HG03457 (cell line): ENCODE results near the gene S1PR4.

ENCODE experiments used
- ATAC-seq: cut with Tn5 transposase; IDR thresholded peaks from one replicate; pipeline ENCODE4 v1.9.1; 2021; ENCODE audit warnings: moderate number of reproducible peaks; ENCODE audit not compliant: unreplicated experiment

Gene S1PR4, protein sequence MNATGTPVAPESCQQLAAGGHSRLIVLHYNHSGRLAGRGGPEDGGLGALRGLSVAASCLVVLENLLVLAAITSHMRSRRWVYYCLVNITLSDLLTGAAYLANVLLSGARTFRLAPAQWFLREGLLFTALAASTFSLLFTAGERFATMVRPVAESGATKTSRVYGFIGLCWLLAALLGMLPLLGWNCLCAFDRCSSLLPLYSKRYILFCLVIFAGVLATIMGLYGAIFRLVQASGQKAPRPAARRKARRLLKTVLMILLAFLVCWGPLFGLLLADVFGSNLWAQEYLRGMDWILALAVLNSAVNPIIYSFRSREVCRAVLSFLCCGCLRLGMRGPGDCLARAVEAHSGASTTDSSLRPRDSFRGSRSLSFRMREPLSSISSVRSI

DNA sequence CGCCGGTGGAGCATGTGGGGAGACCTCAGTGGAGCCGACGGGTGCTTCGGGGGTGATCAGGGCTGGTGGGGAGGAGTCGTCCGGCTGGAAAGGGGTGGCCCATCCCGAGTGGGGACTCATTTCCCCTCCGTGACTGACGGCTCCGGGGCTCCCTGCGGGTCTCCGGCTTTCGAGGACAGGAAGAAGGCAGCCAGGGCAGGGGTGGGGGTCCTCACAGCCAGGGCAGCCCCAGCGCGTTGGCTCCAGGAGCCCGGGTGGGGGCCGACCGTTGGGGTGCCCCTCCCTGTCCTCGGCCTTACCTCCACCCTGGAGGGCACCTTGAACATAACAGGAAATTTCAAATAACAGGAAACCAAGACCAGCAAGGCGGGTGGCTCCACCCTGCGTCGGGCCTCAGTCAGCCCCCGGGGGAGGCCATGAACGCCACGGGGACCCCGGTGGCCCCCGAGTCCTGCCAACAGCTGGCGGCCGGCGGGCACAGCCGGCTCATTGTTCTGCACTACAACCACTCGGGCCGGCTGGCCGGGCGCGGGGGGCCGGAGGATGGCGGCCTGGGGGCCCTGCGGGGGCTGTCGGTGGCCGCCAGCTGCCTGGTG, at the start of gene S1PR4:
Gene S1PR4 (plus strand): TSS at position 393 of the 596 bp plus-strand sequence. CDS start 24 bp downstream, at position 417.
- no peak for ATAC-seq

DNA sequence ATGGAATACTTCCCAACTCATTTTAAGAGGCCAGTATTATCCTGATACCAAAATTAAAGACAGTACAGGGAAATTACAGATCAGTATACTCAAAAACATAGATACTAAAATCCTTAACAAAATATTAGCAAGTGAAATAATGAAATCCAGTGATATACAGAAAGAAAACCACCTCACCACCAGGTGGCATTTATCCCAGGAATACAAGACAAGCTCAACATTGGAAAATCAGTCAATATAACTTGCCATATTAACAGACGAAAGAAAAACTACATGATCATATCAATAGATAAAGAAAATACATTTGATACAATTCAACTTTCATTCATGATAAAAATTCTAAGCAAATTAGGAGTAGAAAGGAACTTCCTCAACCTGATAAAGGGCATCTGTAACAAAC, 49.5 kb upstream of the S1PR4 start:
- ATAC-seq = no peak

DNA sequence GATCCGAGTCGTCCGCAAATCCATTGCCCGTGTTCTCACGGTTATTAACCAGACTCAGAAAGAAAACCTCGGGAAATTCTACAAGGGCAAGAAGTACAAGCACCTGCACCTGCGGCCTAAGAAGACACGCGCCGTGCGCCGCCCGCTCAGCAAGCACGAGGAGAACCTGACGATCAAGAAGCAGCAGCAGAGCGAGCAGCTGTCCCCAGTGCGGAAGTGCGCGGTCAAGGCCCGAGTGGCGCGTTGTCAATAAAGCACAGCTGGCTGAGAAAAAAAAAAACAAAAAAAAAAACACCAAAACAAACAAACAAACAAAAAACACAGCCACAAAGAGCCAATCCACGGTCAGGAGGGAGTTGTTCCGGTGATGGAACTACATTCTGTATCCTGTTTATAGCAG, 47.4 kb upstream of the S1PR4 start:
- ATAC-seq = no peak

DNA sequence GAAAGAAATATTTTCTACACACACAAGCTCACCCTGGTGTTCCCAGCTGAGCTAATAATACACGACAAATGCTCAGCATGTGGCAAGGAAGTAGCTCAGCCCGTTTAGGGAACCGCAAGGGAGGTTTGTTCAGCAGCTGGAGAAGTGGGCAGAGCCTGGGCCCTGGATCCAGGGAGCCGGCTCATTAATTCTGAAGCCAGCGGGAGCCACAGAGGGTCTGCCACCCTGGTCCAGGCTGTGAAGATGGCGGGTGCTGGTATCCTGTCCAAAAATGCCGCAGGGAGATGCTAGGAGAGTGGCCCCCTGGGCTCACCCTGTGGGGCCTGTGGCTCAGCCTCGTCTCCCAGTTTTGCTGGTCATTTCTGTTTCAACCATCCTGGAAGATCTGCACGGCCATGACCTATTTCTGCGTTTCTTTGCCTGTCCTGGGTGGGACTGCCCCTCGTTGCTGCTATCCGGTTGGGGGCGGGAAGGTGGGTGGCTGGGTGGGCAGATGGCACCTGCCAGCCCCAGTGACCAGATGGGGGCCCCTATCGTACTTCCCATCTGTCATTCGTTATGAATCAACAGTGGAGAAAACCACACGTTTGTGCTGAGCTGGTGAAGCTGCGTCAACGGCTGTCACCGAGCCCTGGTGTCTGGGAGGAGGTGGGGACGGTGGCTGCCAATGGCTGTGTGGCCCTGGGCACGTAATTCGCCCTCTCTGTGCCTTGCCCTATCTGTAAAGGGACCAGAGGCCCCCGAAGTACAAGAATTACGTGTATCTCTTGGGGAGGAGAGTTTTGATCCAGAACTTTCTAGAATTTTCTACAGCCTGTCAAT, 45.4 kb upstream of the S1PR4 start:
- peak; percentile 49 for ATAC-seq

DNA sequence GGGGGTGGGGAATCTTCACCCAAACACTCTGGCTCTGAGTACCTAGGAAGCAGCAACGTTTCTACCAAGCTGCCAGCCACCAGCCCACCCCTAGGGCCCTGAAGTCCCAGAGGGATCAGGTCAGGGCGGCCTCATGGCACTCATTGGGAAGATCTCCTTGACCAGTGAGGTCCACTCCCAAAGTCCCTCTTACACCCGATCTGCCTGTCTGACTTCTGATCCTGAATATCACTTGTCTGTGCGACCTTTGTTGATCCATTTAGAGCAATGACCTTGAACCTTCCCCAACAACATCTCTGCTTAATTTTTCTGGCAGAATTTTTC, 44.8 kb upstream of the S1PR4 start:
- no peak for ATAC-seq

DNA sequence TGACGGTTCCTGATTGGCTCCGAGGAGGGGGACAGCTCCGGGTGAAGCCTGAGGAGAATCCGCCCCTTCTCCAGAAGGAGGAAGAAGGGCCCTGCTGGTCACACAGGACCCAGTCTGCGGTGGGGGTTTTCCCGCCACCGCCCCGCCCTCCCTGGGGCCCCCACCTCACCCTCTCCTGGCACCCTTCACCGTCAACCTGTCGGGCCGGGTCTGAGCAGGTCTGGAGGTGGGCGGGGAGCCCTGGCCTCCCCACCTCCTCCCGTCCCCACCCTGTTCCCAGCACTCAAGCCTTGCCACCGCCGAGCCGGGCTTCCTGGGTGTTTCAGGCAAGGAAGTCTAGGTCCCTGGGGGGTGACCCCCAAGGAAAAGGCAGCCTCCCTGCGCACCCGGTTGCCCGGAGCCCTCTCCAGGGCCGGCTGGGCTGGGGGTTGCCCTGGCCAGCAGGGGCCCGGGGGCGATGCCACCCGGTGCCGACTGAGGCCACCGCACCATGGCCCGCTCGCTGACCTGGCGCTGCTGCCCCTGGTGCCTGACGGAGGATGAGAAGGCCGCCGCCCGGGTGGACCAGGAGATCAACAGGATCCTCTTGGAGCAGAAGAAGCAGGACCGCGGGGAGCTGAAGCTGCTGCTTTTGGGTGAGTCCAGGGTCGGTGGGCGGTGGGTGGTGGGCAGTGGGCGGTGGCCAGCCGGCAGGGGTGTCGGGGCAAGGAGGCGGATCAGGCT, 42.4 kb upstream of the S1PR4 start, which contains the start of gene GNA15:
Gene GNA15 (plus strand): TSS at position 73 of the 723 bp plus-strand sequence. CDS start 418 bp downstream, at position 491.
- ATAC-seq = no peak

DNA sequence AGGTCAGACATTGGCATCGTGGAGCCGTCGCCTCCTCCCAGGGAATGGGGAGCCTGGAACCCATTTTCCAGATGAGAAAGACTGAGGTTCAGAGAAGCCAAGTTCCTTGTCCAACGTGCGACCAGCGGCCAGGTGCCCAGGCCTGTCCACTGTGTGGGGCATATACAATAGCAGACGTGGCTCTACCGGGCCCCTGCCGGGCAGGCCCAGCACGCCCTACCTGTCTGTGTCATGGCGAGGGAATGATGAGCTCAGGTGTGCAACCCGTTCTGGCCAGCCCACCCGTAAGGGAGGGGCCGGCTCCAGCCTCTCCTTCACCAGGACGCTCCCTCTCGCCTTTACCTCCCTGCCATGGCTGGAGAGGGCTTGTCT, 41.9 kb upstream of the S1PR4 start:
- ATAC-seq = no peak

DNA sequence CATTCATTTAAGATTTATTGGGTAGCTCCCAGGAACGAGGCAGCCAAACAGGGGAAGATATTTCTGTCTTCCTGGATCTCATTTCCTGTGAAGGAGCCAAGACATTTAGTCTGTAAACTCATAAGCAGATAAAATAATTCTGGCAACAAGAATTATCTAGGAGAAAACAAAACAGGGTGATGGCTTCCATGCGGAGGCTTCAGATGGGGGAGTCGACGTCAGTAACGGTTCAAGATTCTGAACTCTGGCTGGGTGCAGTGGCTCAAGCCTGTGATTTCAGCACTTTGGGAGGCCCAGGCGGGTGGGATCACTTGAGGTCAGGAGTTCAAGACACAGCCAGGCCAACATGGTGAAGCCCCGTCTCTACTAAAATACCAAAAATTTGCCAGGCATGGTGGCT, 41.5 kb upstream of the S1PR4 start:
- ATAC-seq = no peak

DNA sequence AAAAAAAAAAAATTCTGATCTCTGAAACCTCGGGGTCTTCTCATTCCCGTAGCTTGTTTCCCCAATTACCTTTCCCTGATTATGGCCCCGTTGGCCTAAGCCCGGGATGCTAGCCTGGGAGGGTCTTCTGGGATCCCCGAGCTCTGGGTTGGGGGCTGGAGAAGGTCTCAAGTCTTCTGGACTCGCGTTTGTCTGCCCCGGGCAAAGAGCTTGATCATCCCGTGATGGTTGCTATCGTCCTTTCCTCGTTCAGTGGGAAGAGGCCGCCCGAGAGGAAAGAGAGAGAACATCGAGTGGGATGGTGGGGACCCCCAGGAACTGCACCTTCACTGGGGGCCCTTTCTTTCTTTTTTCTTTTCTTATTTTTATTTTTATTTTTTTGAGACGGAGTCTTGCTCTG, 40.3 kb upstream of the S1PR4 start:
- no peak for ATAC-seq

DNA sequence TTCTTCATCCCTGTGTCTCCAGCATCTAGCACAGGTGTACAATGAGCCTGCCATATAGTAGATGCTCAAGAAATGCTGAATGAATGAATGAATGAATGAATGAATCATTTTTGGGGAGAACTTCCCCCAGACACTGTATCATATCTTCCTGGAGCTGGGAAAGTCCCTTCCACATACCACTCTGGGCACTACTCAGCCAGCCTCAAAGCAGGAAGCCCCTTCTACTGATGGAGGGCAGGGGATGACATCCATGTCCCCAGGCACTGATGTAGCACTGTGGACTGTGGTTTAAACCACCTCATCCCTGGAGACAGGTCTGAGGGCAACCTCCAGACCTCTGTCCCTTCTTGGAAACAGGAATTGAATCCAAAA, 37.9 kb upstream of the S1PR4 start:
- ATAC-seq = no peak

DNA sequence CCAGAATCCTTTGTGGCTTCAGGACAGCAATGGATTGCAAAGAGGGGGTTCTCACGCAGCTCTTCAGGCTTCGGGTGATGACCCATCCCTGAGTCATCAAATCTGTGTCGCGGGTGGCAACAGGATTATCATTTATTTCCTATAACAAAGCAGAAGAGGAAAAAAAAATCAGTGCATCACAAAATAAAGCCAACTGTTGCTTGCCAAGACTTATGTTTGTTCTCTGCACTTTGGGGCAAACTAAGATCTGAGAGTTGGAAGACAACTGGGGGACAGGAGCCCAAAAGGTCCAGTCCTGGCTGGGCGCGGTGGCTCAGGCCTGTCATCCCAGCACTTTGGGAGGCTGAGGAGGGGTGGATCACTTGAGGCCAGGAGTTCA, 36.3 kb upstream of the S1PR4 start:
- ATAC-seq = no peak

DNA sequence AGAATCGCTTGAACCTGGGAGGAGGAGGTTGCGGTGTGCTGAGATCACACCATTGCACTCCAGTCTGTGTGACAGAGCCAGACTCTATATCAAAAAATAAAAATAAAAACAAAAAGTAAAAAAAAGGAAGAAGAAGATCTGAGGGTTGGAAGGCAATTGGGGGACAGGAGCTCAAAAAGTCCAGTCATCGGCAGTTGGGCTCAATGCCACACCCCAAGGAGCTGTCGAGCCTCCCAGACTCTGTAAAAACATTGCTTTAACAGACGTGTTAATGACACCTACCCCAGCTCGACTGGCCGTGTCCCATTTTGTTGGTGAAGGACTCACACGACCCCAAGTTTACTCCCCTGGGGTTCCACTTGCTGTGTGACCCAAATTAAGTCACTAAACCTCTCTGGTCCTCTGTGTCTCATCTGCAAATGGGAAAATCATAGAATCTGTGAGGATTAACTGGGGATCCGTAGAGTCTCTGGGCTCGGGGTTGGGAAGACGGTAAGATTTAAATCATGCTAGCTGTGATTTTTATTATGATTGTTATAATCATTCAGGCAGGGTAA, 35.7 kb upstream of the S1PR4 start:
- ATAC-seq = no peak

DNA sequence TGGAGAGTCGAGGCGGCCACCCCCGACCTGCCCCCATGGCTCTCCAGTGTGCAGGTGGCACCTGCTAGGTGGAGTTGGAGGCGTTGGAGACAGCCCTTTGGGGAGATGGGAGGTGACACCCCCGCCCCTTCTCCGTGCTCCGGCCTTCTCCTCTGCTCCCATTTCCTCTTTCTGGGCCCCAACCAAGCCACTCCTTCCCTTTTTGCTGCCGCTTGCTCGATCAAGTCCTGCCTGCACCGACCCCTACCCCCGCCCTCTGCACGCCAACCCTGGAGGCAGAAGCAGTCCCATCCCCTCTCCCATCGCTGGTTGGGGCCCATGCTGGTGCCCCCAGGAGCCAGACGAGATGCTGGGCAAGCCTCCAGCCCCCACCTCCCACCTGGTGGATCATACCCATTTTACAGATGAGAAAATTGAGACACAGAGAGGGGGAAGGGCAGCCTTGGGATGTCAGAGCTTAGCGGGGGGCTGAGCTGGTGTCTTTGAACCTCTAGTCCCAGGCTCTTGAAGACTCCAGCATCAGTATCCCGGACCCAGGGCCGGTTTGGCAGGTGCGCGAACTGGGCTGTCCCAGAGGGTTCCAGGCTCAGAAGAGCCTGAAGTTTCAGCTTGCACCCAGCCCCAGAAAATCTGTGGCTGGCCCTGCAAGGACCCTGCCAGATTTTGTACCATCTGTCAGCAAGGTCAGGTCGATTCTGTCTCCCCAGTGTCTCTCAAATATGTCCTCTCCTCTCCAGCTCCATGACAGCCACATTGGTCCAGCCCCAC, 32.5 kb upstream of the S1PR4 start:
- ATAC-seq = no peak

DNA sequence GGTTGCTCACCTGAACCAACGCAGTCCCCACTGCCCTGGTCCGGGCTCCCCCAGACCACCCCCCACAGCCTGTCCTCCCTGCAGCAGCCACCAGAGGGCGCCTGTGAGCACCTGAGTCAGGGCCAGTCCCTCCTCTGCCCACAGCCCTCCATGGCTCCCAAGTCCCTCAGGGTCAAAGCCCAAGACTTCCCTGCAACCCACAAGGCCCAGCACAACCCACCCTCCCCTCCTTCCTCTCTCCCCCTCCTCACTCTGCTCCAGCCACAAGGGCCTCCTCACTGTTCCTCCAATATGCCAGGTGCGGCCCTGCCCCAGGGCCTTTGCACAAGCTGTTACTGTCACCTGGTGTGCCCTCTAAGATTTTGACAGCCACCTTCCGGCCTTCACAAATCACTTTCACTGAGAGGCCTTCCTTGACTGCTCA, 31.9 kb upstream of the S1PR4 start:
- ATAC-seq = no peak

DNA sequence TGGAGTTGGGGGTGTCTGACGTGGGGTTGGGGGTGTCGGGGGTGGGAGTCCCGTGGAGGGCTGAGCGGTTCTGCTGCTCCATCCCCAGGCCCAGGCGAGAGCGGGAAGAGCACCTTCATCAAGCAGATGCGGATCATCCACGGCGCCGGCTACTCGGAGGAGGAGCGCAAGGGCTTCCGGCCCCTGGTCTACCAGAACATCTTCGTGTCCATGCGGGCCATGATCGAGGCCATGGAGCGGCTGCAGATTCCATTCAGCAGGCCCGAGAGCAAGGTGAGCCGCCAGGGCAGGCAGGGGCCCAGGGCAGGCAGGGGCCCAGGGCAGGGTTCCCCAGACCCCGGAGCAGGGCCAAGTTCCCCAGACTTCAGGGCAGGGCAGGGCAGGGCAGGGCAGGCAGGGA, 30.1 kb upstream of the S1PR4 start:
- ATAC-seq = no peak

DNA sequence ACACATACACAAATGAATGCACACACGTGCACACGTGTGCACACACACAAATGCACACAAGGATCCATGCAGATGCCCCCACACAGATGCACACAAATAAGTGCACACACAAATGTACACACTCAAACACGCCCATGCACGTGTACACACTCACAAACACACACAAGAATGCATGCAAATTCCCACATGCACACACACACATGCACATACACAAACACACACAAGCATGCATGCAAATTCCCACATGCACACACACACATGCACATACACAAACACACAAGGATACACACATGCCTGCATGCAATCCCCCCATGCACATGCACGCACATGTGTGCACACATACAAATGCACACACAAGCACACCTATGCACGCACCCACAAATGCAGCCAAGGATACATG, 29.5 kb upstream of the S1PR4 start:
- ATAC-seq = no peak

DNA sequence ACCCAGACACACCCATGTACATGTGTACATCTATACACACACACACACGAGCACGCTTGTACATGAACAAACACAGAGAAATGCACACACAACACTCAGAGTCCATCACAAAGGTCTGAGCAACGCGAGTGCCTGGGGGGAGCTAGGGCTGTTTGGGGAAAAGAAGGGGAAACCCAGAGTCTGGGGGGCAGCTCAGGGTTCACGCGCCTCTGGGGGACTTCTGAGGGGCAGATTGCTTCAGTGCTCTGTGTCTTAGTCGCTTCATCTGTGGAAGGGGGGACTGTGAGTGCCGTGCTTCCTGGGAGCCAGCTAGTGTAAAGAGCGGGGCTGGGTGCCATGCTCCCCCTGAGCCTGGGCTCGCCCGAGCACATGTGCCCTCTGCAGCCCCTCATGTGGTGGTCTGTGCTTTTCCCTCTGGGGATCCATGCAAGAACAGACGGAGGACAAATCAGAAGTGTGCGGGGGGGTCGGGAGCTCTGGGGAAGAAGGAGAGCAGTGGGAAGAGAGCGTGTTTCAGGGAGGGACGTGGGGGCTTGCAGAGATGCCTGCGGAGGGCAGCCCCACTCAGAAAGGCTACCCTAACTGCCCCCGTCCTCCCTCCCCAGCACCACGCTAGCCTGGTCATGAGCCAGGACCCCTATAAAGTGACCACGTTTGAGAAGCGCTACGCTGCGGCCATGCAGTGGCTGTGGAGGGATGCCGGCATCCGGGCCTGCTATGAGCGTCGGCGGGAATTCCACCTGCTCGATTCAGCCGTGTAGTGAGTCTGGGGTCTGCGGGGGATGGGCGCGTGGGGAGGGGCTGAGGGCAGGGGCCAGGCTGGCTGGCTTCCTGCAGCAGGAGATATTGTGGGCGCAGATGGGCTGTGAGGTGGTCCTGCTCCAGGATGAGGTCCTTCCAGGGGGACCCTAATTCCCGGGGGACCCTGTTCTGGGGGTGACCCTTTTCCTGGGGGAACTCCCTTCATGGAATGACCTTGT, 28.8 kb upstream of the S1PR4 start:
- ATAC-seq = no peak

DNA sequence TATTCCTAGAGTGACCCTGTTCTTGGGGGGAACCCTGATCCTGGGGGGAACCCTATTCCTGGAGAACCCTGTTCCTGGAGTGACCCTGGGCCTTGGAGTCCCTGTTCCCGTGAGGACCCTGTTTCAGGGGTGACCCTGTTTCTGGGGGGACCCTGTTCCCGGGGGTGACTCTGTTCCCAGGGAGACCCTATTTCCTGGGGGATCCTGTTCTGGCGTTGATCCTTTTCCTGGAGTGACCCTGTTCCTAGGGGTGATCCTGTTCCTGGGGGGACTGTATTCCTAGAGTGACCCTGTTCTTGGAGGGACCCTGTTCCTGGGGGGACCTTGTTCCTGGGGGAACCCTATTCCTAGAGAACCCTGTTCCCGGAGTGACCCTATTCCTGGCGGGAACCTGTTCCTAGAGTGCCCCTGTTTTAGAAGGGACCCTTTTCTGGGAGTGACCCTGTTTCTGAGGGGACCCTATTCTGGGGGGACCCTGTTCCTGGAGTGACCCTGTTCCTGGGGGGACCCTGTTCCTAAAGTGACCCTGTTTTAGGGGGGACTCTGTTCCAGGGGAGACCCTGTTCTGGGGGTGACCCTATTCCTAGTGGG, 27.7 kb upstream of the S1PR4 start:
- ATAC-seq = no peak
